ENCODE measurements around the gene UFC1.
A peak's percentile ranks its signal among the peaks of the same experiment; 100 is the strongest.
"Not testable (repeated sequence)": the region's sequence is repeated elsewhere in the genome, so short reads cannot be mapped to it uniquely, and the experiment has no call there.

UFC1 gene

DNA sequence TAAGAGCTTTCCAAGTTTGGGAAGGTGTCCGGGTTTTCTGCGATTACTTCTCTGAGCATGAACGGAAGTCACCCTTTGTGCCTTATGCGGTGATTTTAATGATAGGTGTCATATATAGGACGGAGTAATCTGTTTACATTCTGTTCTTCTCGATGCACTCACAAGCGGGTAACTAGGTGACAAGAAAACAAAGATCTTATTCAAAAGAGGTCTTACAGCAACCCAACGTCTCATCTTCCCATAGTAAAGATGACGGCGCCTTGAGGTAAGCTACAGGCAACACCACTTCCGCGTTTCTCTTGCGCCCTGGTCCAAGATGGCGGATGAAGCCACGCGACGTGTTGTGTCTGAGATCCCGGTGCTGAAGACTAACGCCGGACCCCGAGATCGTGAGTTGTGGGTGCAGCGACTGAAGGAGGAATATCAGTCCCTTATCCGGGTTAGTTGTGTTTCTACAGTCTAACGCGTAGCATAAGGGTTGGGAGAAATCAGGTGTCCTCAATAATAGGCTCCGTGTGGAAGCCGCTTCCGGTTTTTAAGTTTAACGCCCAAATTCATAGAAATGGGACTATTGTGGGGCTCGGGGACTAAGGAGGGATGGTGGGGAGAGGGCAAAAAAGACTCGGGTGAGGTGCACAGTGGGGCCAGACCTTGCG is at the start of gene UFC1:
Gene UFC1, plus strand, starts transcription at position 297 of the 656 bp plus-strand sequence. Its CDS starts 20 bp downstream, at position 317.
- DNase-seq: peak; percentile 96

DNA sequence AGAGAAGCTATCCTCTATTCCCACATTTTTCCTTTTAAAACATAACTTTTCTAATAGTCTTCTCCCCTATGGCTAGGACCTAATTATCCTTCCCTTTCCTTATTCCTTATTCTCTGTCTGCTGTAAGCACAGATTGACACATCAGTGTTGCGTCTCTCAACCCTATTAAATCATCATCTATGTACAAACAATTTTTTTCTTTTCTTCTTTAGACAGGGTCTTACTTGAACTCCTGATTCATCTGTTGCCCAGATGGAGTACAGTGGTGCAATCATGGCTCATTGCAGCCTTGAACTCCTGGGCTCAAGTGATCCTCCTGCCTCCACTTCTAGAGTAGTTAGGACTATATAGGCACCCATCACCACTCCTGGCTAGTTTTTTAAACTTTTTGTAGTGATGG is 47.3 kb upstream of the UFC1 start:
- no peak for DNase-seq

DNA sequence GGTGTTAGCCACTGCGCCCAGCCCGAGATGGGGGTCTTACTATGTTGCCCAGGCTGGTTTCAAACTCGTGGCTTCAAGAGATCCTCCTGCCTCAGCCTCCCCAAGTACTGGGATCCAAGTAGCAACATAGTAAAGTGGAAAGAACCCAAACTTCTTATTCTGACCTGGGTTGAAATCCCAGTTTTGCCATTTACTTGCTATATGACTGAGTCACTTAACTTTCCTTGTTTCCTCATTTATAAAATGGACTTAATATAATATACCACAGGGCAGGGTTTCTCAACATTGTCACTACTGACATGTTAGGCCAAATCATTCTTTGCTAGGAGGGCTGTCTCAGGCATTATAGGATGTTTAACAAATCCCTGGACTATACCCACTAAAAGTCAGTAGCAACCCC is 42.7 kb upstream of the UFC1 start:
- no peak for DNase-seq

DNA sequence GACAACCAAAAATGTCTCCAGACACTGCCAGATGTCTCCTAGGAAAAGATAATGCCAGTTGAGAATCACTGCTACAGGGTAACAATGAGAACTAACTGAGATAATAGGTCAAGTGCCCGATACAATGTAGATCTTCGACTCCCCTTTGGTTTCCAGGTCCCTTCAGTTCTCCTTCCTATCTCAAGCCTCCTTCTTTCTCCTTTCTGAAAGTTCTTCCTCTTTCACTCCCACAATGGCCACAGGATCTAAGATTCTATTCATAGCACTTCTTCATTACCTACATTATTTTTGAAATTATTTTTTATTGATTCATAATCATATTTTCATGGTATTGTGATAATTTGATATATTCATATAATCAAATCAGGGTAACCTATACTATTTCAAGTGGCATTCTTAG is 42.3 kb upstream of the UFC1 start:
- DNase-seq: no peak

DNA sequence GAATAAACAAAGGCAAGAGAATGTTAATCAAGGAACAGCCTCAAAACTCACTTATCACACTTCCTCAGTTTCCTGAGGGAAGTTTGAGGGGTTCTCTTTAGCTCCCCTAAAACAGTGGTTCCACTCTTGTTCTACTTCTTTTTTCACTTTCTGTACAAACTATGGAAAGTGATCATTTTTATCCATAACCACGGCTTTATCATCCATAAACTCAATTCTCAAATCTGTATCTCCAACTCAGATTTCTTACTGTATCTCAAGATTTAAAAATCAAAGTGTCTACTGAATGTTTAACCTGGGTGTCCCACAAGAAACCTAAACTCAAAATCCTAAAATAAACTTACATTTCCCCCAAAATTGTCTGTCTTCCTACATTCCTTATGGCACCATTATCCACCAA is 39.9 kb upstream of the UFC1 start:
- DNase-seq: no peak

DNA sequence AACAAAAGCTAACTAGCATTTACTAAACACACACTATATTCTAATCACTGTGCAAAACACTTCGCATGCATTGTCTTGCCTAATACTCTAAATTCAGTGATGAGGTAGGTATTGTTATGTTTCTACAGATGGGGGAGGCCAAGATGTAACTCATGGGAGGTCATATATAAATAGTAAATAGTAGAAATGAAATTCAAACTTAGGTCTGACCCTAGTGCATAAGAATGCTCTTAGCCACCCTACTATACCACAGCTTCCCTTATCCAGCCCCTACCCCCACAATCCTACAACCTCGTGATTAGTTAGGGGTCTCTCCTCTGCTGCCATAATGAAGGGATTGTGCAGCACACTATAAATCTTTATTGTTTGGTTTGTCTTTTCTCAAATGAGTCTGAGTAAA is 39.2 kb upstream of the UFC1 start:
- DNase-seq: no peak

DNA sequence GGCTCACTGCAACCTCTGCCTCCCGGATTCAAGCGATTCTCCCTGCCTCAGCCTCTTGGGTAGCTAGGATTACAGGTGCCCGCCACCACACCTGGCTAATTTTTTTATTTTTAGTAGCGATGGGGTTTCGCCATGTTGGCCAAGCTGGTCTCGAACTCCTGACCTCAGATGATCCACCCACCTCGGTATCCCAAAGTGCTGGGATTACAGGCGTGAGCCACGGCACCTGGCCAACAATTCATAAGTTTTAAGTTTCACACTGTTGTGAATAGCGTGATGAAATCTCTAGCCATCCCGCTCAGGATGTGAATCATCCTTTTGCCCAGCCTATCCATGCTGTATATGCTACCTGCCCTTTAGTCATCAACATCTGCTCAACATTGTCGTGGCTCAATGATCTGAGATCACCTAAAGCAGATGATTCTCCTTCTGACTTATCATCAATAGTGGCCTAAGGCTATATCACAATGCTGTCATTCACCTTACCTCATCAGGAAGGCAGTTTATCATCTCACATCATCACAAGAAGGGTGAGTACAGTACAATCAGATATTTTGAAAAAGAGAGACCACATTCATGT is 38.6 kb upstream of the UFC1 start:
- DNase-seq: peak; percentile 71

DNA sequence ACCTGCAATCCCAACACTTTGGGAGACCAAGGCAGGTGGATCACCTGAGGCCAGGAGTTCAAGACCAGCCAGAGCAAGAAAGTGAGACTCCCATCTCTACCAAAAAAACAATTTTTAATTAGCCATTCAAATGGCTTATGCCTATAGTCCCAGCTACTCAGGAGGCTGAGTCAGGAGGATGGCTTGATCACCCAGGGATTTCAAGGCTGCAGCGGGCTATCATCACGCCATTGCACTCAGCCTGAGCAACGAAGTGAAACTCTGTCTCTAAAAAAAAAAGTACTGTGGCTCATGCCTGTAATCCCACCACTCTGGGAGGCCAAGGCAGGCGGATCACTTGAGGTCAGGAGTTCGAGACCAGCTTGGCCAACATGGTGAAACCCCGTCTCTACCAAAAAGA is 37.8 kb upstream of the UFC1 start:
- not testable (repeated sequence) for DNase-seq

DNA sequence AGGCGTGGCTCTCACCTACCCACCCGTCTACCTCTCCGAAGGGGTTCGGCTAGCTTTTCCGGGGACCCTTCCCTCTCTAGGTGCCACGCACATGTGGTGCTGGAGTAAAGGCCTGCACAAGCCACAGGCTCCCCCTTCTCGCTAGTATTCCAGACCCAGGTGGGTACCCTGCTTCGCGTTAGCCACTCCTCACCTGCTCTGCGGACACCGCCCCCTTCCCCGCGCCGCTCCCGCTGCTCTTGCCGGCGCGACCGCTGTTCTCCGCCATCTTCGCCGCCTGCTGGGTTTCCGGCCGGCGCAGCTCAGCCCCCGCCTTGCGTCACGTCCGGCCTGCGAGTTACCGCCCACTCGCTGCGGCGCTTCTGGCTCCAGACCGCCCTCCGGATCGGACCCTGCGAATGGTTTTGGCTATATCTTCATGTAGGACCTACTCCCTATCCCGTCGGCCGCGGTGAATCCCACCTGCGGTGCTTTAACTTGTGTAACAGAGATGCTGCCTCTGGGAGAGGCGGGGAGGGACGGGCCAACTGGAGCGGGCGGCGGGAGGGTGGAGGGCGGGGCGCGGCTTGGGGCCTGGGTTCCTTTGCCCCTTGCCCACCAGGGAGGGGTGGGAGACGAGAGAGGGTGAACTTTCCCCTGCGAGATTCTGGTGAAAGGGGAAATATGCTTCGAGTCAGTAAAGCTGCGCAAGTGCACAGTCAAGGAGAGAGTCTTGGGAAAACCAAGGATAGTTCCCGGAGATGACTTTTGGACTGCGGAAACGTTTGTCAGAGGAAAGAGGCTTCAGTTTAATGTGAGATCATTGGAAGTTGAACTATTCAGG is 35.8 kb upstream of the UFC1 start, which contains the start of the genes NIT1 and PFDN2:
Gene NIT1, plus strand, starts transcription at position 347 of the 823 bp plus-strand sequence. Its CDS starts 72 bp downstream, at position 419.
Gene PFDN2, minus strand, starts transcription at position 279 of the 823 bp plus-strand sequence. Its CDS starts 11 bp downstream, at position 268.
- DNase-seq: peak; percentile 90

DNA sequence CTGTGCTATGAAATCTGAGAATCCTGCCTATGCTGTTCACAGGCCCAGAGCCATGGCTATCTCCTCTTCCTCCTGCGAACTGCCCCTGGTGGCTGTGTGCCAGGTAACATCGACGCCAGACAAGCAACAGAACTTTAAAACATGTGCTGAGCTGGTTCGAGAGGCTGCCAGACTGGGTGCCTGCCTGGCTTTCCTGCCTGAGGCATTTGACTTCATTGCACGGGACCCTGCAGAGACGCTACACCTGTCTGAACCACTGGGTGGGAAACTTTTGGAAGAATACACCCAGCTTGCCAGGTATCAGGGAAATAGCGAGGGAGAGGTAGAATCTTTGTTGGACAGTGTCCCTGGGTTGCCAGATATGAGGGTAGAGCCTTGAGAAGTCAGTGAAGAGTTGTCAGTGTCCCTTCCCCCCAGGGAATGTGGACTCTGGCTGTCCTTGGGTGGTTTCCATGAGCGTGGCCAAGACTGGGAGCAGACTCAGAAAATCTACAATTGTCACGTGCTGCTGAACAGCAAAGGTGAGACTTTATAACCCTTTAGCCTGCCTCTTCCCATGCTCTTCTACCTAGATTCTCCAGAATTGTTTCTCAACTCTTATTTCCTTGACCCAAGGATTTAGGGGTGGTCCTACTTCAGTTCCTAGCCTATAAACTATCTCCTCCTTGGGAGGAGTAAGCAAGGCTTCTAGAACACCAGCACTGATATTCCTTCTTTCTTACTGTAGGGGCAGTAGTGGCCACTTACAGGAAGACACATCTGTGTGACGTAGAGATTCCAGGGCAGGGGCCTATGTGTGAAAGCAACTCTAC is 34.5 kb upstream of the UFC1 start:
- DNase-seq: peak; percentile 46

DNA sequence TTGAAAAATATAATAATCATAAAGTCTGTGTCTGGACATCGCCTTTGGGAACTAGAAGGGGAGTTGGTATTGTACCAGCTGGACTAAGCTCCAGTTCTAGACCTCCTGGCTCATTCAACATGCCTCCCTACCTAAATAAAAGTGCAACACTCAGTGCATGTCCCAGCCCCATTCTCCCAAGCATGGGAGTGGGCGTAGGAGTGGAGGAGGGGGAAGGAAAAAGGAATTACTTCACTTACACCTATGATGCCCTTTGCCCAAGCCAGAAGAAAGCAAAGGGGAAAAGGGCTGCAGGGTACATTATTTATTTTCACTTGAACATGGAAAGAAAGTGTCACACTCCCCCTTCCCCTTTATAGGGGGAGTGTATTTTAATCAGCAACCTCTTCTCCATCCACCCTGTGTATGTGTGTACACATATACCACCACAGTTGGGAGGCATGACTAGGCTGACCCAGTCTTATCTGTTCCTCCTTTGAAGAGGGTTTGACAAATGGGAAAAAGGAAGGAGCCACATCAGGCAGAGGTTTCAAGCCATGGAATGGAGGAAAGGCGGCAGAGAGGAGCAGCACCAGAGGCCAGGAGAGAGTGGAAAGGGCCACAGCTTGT is 32.6 kb upstream of the UFC1 start:
- DNase-seq: no peak

DNA sequence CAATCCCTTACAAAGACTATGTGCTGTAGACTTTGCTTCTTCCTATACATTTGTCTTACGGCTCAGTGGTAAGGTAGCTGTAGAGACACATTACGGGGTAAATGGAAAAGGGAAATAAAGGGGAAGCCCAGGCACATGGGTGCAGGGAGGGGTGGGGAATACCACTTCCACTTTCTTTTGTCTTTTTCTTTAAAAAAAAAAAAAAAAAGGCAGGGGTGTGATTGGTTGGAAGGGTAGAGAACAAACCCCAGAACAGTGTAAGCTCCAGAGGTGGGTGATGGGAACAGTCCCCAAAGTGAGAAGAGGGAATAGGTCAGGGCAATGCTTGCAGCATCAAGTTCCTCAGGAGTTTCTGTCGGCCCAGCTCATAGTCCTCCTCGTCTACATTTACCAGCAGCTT is 31.9 kb upstream of the UFC1 start:
- no peak for DNase-seq

DNA sequence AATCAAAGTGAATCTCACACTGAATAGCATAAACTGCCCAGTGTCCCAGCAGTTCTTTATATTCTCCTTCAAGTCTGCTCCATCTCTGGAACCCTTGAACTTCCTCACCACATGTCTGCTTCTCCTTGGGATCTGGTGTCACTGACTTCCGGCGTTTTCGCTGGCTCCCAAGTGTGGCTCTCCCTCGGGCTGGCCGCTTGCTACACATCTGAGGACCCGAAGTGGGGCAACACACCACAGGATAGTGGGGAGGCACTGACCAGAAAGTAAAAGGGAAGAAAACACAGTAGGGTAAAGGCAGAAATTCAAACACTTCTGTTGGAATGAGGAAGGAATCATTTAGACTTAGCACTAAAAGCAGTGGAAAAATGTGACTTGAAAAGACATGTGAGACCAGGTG is 30.8 kb upstream of the UFC1 start:
- no peak for DNase-seq

DNA sequence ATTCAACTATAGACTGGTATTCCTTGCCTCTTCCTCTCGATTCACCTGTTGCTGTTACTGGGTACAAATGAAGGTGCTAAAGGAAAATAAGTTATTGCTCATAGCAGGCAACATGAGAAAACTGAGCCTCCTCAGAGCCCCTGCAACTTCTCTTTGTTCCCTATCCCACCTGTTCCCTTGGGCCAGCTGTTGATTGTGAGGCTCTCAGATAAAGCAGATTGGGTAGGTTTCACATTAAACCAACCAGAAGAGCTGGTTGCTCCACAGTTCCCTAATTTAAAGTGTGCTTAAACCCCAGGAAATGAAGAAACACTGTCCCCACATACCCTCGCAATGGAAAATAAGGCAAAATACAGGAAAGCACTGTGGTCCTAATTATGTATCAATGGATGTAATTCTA is 26.1 kb upstream of the UFC1 start:
- DNase-seq: no peak

DNA sequence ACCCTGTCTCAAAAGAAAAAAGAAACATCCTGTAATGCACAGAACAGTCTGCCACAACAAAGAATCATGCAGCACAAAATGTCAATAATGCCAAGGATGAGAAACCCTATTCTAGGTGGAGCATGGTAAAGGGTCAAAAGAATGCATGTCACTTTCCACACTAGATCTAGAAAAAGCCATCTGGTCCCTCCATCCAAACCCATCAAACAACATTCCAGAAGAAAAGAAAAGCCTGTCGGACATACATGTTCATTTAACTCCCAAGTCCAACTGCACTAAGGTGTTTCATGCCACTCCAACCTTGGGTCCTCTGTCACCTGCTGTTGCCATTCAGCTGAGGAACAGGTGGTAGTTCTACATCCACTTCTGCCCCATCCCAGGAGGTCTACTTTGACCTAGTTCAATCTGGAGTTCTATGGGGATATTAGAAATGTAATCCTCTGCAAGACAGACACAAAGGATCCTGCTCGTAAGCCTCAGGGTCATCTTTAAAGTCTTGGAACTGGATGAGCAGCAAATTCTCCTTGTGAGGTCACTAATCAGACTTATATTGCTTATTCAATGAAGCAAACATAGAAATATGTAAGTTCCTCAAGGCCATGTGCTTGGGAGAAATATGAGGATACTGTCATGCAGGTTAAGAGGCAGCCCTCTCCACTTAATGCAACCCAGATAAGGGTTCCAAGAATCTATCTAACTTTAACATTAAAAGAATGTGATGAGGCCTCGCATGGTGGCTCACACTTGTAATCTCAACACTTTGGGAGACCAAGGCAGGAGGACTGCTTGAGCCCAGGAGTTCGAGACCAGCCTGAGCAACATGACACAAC is 25.0 kb upstream of the UFC1 start:
- DNase-seq: no peak

DNA sequence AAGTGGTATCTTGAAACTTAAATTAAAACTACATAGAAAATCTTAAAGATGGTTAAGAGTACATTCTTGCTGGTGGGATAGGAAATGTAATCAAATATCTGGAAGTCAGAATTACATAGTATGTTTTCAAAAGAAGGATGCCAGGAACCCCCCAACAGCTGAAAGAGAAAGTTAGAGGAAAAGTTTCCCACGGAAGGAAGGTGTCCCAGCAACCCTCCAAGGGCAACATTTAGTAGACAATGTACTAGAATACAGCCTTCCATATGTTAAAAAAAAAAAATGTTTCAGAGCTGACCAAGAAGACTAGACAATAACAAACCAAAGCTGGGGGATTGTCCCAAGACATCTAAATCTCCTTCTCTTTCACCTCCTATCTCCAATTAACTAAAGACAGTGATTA is 23.5 kb upstream of the UFC1 start:
- no peak for DNase-seq

DNA sequence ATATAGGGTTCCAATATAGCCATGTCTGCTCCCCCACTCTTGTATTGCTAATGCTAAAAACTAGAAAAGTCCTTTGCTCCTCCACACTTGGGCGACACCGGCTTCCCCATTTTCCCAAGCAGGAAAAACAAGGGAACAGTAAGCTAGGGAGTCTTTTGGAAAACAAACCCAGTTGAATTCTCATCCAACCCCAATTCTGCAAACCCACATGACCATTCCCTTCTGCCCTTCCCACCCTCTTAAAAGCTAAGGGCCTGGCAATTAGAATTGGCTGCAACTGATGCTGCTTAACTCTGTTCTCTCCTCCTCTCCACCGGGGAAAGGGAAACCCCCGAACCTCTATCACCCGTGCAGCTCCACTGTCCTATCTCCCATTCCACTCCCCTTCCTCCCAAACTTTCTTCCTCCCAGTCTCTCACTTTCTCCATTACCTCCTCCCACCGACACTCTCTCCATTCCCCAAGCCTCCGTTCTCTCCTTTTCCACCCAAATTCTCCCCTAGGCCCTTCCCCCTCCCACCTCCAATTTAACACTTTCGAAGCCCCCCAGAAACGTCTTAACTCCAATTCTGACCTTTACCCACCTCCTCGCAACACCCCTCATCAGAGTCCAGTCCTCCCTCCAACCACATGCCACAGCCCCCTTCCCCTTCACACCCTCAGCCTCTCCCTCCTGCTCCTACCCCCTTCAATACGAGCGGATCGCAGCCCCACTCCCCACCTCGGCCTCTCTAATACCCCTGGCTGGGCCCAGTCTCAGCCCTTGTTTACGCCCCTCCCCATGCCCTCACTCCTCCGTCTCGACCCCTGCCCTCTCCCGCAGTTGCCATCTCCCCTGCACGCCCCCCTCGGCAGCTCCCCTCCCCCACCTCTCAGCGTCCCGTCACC is 22.0 kb upstream of the UFC1 start:
- peak; percentile 34 for DNase-seq

DNA sequence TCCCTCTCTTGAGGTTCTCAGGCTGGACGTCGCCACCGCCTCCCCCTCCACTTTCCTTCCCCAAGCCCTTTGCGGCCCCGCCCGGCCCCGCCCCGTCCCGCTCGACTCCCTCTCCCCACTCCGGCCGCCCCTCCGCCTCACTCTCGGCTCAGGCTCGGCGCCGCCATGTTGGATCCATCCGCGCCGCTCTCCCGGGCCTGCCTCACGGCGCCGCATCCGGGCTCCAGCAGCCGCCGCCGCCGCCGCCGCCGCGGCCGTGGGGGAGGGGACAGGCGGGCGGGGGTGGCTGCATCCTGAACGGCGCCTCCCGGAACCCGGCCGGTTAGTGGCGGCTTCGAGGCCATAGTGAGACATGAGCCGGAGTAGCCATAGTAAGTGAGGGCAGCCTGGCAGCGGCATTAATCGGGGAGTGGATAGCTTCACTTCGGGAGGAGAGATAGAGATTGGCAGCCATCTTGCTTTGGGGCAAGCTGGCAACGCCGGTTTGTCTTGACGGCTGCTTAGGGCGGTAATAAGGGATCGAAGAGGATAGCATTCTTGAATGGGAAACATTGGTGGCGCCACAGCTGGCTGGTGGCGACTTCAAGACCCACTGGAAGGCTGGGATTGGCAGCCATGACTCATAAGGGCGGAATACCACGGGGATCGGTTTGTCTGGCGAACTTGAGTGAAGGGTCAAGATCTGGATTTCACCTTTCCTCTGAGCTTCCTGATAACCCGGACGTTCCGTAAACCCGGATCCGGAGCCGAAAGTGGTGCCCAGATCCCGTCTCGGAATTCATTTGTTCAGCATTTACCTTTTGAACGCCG is 21.2 kb upstream of the UFC1 start, which contains the start of gene DEDD:
Gene DEDD, minus strand, starts transcription at position 258 of the 810 bp plus-strand sequence. CDS start 8,205 bp downstream, outside the sequence.
- peak; percentile 98 for DNase-seq

DNA sequence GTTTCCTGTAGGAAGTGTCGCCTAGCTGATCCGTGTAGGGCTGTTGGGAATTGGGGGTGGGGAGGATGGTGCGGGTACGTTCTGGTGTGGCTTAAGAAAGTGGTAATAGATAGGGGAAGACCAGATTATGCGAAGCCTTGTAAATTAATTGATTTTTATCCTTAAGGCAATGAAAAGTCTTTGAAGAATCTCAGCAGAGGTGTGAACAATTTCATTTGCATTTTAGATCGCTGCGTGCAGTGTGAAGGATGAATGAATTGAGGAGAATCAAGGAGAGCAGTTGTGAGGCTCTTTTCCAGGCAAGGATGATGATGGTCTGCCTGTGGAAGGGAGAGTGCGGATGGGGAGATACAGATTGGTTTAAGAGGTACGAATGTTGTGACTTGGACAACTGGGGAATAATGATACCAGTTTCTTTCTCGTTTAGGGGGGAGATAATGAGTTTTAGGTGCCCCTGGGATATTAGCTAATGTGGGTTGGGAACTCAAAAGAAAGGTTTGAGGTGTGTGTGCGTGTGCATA is 20.5 kb upstream of the UFC1 start:
- peak; percentile 63 for DNase-seq
